IgD-negative memory B cell (primary cell): Measurements from ENCODE around the gene DGLUCY. TPM values are rescaled to one million over a fixed set of nuclear protein-coding genes. Genes with fewer than 3 reads are reported as not detected.
"Not testable (repeated sequence)": the region's sequence is repeated elsewhere in the genome, so short reads cannot be mapped to it uniquely, and the experiment has no call there.

Source experiments
- H3K27ac Mint-ChIP-seq, 3 donors: one replicate each; pipeline ENCODE4 v1.8.0; 2020 to 2022; ENCODE audit warnings: mild to moderate bottlenecking in 3 of 3, mixed read lengths in 3 of 3, moderate library complexity in 1 of 3
- H3K27me3 Mint-ChIP-seq: one replicate; pipeline ENCODE4 v1.8.0; 2021; ENCODE audit warnings: mixed read lengths
- H3K36me3 Mint-ChIP-seq: one replicate; pipeline ENCODE4 v1.8.0; 2020; ENCODE audit warnings: mild to moderate bottlenecking, mixed read lengths
- H3K4me1 Mint-ChIP-seq, 3 donors: one replicate each; pipeline ENCODE4 v1.8.0; 2020 to 2022; ENCODE audit warnings: mixed read lengths in 3 of 3, mild to moderate bottlenecking in 1 of 3
- H3K4me3 Mint-ChIP-seq, 4 donors: one replicate each; pipeline ENCODE4 v1.8.0; 2020 to 2022; ENCODE audit warnings: mild to moderate bottlenecking in 4 of 4, mixed read lengths in 4 of 4, moderate library complexity in 3 of 4
- H3K9me3 Mint-ChIP-seq, 3 donors: one replicate each; pipeline ENCODE4 v1.8.0; 2020 to 2021; ENCODE audit warnings: mixed read lengths in 3 of 3, mild to moderate bottlenecking in 1 of 3
- polyA plus RNA-seq: library from polyadenylated mRNA; unstranded; fragments of 300-500 nt; fragmentation: Illumina TruSeq; gene quantifications from one replicate; pipeline ENCODE4 v1.2.3, GENCODE V29; 2021

The DGLUCY gene
- polyA plus RNA-seq, 1 donor from 2014 or later = 68.0 TPM

GRCh38 chr14:91093743-91094472 lies 20.0 kb upstream of the DGLUCY start:
- not testable (repeated sequence) for H3K27me3 Mint-ChIP-seq, H3K4me3 Mint-ChIP-seq, H3K27ac Mint-ChIP-seq, H3K36me3 Mint-ChIP-seq, H3K4me1 Mint-ChIP-seq, H3K9me3 Mint-ChIP-seq

- Mint-ChIP-seq H3K9me3 (no peaks in the 10 kb centered on the region), H3K27ac (no peak overlapping the region), H3K4me1 (peaks cover 0 to 3% (median 2%) of the 10 kb centered on the region in 3 donors), H3K27me3 (no peaks in the 10 kb centered on the region), H3K4me3 (no peak overlapping the region), H3K36me3 (peaks cover 4% of the 10 kb centered on the region)
Measured at GRCh38 chr14:91094772-91095171, 19.1 kb upstream of the DGLUCY start.

- no peak overlapping the region for H3K27ac Mint-ChIP-seq
- no peaks in the 10 kb centered on the region for H3K27me3 Mint-ChIP-seq
- H3K9me3 Mint-ChIP-seq = no peaks in the 10 kb centered on the region
- H3K4me1 Mint-ChIP-seq = peaks cover 0 to 3% (median 2%) of the 10 kb centered on the region in 3 donors
- H3K4me3 Mint-ChIP-seq = no peak overlapping the region
- peaks cover 4% of the 10 kb centered on the region for H3K36me3 Mint-ChIP-seq
Measured at GRCh38 chr14:91095178-91095577, 18.7 kb upstream of the DGLUCY start.

- not testable (repeated sequence) for H3K9me3 Mint-ChIP-seq, H3K27me3 Mint-ChIP-seq, H3K4me1 Mint-ChIP-seq, H3K36me3 Mint-ChIP-seq, H3K4me3 Mint-ChIP-seq
- peak overlapping the region in 1 of 3 donors; percentile 86 for H3K27ac Mint-ChIP-seq
Measured at GRCh38 chr14:91097657-91098056, 16.2 kb upstream of the DGLUCY start.

- H3K27me3 Mint-ChIP-seq = no peaks in the 10 kb centered on the region
- no peak overlapping the region for H3K27ac Mint-ChIP-seq
- H3K4me3 Mint-ChIP-seq = no peak overlapping the region
- peaks cover 0 to 3% (median 2%) of the 10 kb centered on the region in 3 donors for H3K4me1 Mint-ChIP-seq
- H3K9me3 Mint-ChIP-seq = no peaks in the 10 kb centered on the region
- peaks cover 6% of the 10 kb centered on the region for H3K36me3 Mint-ChIP-seq
Measured at GRCh38 chr14:91098591-91098990, 15.3 kb upstream of the DGLUCY start.

- Mint-ChIP-seq H3K9me3 (no peaks in the 10 kb centered on the region), H3K27me3 (no peaks in the 10 kb centered on the region), H3K27ac (peak overlapping the region in 1 of 3 donors; percentile 88), H3K4me3 (no peak overlapping the region), H3K36me3 (peaks cover 7% of the 10 kb centered on the region), H3K4me1 (peaks cover 0 to 3% (median 2%) of the 10 kb centered on the region in 3 donors)
Measured at GRCh38 chr14:91100102-91100501, 13.8 kb upstream of the DGLUCY start.

- peaks cover 3% of the 10 kb centered on the region for H3K36me3 Mint-ChIP-seq
- H3K9me3 Mint-ChIP-seq = no peaks in the 10 kb centered on the region
- no peak overlapping the region for H3K4me3 Mint-ChIP-seq
- H3K4me1 Mint-ChIP-seq = peaks cover 5 to 6% (median 6%) of the 10 kb centered on the region in 3 donors
- no peaks in the 10 kb centered on the region for H3K27me3 Mint-ChIP-seq
- no peak overlapping the region for H3K27ac Mint-ChIP-seq
Measured at GRCh38 chr14:91103116-91103515, 10.8 kb upstream of the DGLUCY start.

GRCh38 chr14:91108941-91109611 lies 4.8 kb upstream of the DGLUCY start:
- H3K27me3 Mint-ChIP-seq = no peaks in the 10 kb centered on the region
- peak overlapping the region; percentile 36 to 94 (median 86) for H3K27ac Mint-ChIP-seq
- H3K9me3 Mint-ChIP-seq = no peaks in the 10 kb centered on the region
- no peaks in the 10 kb centered on the region for H3K36me3 Mint-ChIP-seq
- H3K4me3 Mint-ChIP-seq = peak overlapping the region in 3 of 4 donors; percentile 10 to 61 (median 24)
- H3K4me1 Mint-ChIP-seq = peaks cover 28 to 33% (median 31%) of the 10 kb centered on the region in 3 donors

- no peak overlapping the region for H3K4me3 Mint-ChIP-seq
- peaks cover 31 to 43% (median 41%) of the 10 kb centered on the region in 3 donors for H3K4me1 Mint-ChIP-seq
- H3K27me3 Mint-ChIP-seq = no peaks in the 10 kb centered on the region
- H3K36me3 Mint-ChIP-seq = peaks cover 3% of the 10 kb centered on the region
- peak overlapping the region in 1 of 3 donors; percentile 31 for H3K27ac Mint-ChIP-seq
- no peaks in the 10 kb centered on the region for H3K9me3 Mint-ChIP-seq
Measured at GRCh38 chr14:91111443-91111842, 2.4 kb upstream of the DGLUCY start.

GRCh38 chr14:91112194-91112593 lies 1.7 kb upstream of the DGLUCY start:
- Mint-ChIP-seq H3K9me3 (no peaks in the 10 kb centered on the region), H3K4me1 (peaks cover 33 to 49% (median 46%) of the 10 kb centered on the region in 3 donors), H3K27me3 (no peaks in the 10 kb centered on the region), H3K36me3 (peaks cover 3% of the 10 kb centered on the region), H3K4me3 (peak overlapping the region in 3 of 4 donors; percentile 36 to 92 (median 89)), H3K27ac (peak overlapping the region in 1 of 3 donors; percentile 27)

GRCh38 chr14:91114079-91115065 lies 499 bp downstream of the DGLUCY start:
- Mint-ChIP-seq H3K27me3 (no peaks in the 10 kb centered on the region), H3K9me3 (peaks cover 0 to 3% (median 0%) of the 10 kb centered on the region in 3 donors), H3K36me3 (peaks cover 17% of the 10 kb centered on the region), H3K27ac (peak overlapping the region; percentile 84 to 99 (median 98)), H3K4me3 (peak overlapping the region; percentile 89 to 99 (median 97)), H3K4me1 (peaks cover 23 to 51% (median 47%) of the 10 kb centered on the region in 3 donors)

GRCh38 chr14:91115986-91116770 lies 2.3 kb downstream of the DGLUCY start:
- Mint-ChIP-seq H3K36me3 (peaks cover 18% of the 10 kb centered on the region), H3K9me3 (peaks cover 0 to 3% (median 0%) of the 10 kb centered on the region in 3 donors), H3K4me3 (peak overlapping the region; percentile 89 to 99 (median 97)), H3K27me3 (no peaks in the 10 kb centered on the region), H3K27ac (peak overlapping the region; percentile 84 to 99 (median 98)), H3K4me1 (peaks cover 17 to 56% (median 53%) of the 10 kb centered on the region in 3 donors)

GRCh38 chr14:91116913-91117588 lies 3.2 kb downstream of the DGLUCY start:
- peak overlapping the region in 3 of 4 donors; percentile 17 to 99 (median 25) for H3K4me3 Mint-ChIP-seq
- peaks cover 20% of the 10 kb centered on the region for H3K36me3 Mint-ChIP-seq
- H3K4me1 Mint-ChIP-seq = peaks cover 17 to 57% (median 54%) of the 10 kb centered on the region in 3 donors
- peak overlapping the region in 2 of 3 donors; percentile 98 to 99 for H3K27ac Mint-ChIP-seq
- H3K9me3 Mint-ChIP-seq = peaks cover 0 to 3% (median 0%) of the 10 kb centered on the region in 3 donors
- H3K27me3 Mint-ChIP-seq = no peaks in the 10 kb centered on the region
